ENCODE measurements around the gene MVB12B.

MVB12B gene

GRCh38 chr9:126508171-126508591 lies 181.6 kb downstream of the MVB12B start:
- no peak for TF ChIP-seq CTCF (IDR thresholded peaks at IDR 0.05; ENCODE audit: unreplicated experiment in 3 of 3)
- H3K27ac Mint-ChIP-seq = no peak overlapping the region
- H3K9me3 Mint-ChIP-seq = no peaks in the 10 kb centered on the region
- H3K36me3 Mint-ChIP-seq (ENCODE audit: low read depth) = no peaks in the 10 kb centered on the region
- peaks cover 31% of the 10 kb centered on the region for H3K27me3 Mint-ChIP-seq (ENCODE audit: low read depth)
- H3K4me1 Mint-ChIP-seq = peaks cover 11% of the 10 kb centered on the region
- H3K4me3 Mint-ChIP-seq = no peak overlapping the region

GRCh38 chr9:126508928-126509327 lies 182.3 kb downstream of the MVB12B start:
- Mint-ChIP-seq H3K36me3 (ENCODE audit: low read depth) (no peaks in the 10 kb centered on the region), H3K4me3 (no peak overlapping the region), H3K4me1 (peaks cover 11% of the 10 kb centered on the region), H3K27ac (no peak overlapping the region), H3K9me3 (no peaks in the 10 kb centered on the region), H3K27me3 (ENCODE audit: low read depth) (peaks cover 39% of the 10 kb centered on the region)
- no peak for TF ChIP-seq CTCF (IDR thresholded peaks at IDR 0.05; ENCODE audit: unreplicated experiment in 3 of 3)

- Mint-ChIP-seq H3K27me3 (ENCODE audit: low read depth) (peaks cover 40% of the 10 kb centered on the region), H3K9me3 (no peaks in the 10 kb centered on the region), H3K4me1 (peaks cover 11% of the 10 kb centered on the region), H3K27ac (no peak overlapping the region), H3K4me3 (no peak overlapping the region), H3K36me3 (ENCODE audit: low read depth) (no peaks in the 10 kb centered on the region)
- TF ChIP-seq CTCF (IDR thresholded peaks at IDR 0.05; ENCODE audit: unreplicated experiment in 3 of 3) = no peak
Measured at GRCh38 chr9:126509718-126510117, 183.1 kb downstream of the MVB12B start.

- H3K27ac Mint-ChIP-seq = no peak overlapping the region
- TF ChIP-seq CTCF (IDR thresholded peaks at IDR 0.05; ENCODE audit: unreplicated experiment in 3 of 3) = no peak
Measured at GRCh38 chr9:126510564-126510963, 183.9 kb downstream of the MVB12B start.

GRCh38 chr9:126511411-126511810 lies 184.8 kb downstream of the MVB12B start:
- no peak overlapping the region for H3K4me3 Mint-ChIP-seq
- H3K36me3 Mint-ChIP-seq (ENCODE audit: low read depth) = no peaks in the 10 kb centered on the region
- no peaks in the 10 kb centered on the region for H3K9me3 Mint-ChIP-seq
- TF ChIP-seq CTCF (IDR thresholded peaks at IDR 0.05; ENCODE audit: unreplicated experiment in 3 of 3) = no peak
- no peak overlapping the region for H3K27ac Mint-ChIP-seq
- peaks cover 20% of the 10 kb centered on the region for H3K4me1 Mint-ChIP-seq
- H3K27me3 Mint-ChIP-seq (ENCODE audit: low read depth) = peaks cover 55% of the 10 kb centered on the region

More at GRCh38 chr9:126510564-126510963, 183.9 kb downstream of the MVB12B start:
- Mint-ChIP-seq H3K27me3 (ENCODE audit: low read depth) (peaks cover 47% of the 10 kb centered on the region), H3K4me1 (peaks cover 17% of the 10 kb centered on the region), H3K4me3 (no peak overlapping the region), H3K36me3 (ENCODE audit: low read depth) (no peaks in the 10 kb centered on the region), H3K9me3 (no peaks in the 10 kb centered on the region)

- H3K27ac Mint-ChIP-seq = no peak overlapping the region
- H3K4me1 Mint-ChIP-seq = peaks cover 40% of the 10 kb centered on the region
- TF ChIP-seq CTCF (IDR thresholded peaks at IDR 0.05; ENCODE audit: unreplicated experiment in 3 of 3) = no peak
- no peaks in the 10 kb centered on the region for H3K36me3 Mint-ChIP-seq (ENCODE audit: low read depth)
- H3K9me3 Mint-ChIP-seq = no peaks in the 10 kb centered on the region
- peaks cover 72% of the 10 kb centered on the region for H3K27me3 Mint-ChIP-seq (ENCODE audit: low read depth)
- H3K4me3 Mint-ChIP-seq = no peak overlapping the region
Measured at GRCh38 chr9:126513159-126514036, 186.8 kb downstream of the MVB12B start.

Data from nephron (organoid).